Trophoblast cell (in vitro differentiated cells and primary cell): ENCODE measurements around the gene GNAI2.
A peak's percentile ranks its signal among the peaks of the same experiment; 100 is the strongest.
"Not testable (repeated sequence)": the region's sequence is repeated elsewhere in the genome, so short reads cannot be mapped to it uniquely, and the experiment has no call there.

Experiments used
- DNase-seq, 2 donors: peaks; one replicate each; pipeline ENCODE4 v3.0.0-alpha.2; 2016
- H2AFZ ChIP-seq: 2 replicates; pipeline ENCODE4 v1.6.1; 2013; ENCODE audit warnings: low read length, moderate library complexity, mild to moderate bottlenecking; ENCODE audit not compliant: insufficient read depth, poor library complexity
- H2AK5ac ChIP-seq: 2 replicates; pipeline ENCODE4 v1.6.1; 2013; ENCODE audit warnings: mild to moderate bottlenecking, low read length
- H2BK120ac ChIP-seq: 2 replicates; pipeline ENCODE4 v1.6.1; 2013; ENCODE audit warnings: low read length, mild to moderate bottlenecking, moderate library complexity; ENCODE audit not compliant: insufficient read depth, poor library complexity
- H2BK12ac ChIP-seq: 2 replicates; pipeline ENCODE4 v1.6.1; 2013; ENCODE audit warnings: mild to moderate bottlenecking, low read length, moderate library complexity
- H2BK5ac ChIP-seq: 2 replicates; pipeline ENCODE4 v1.6.1; 2013; ENCODE audit warnings: low read length, low read depth, moderate library complexity, mild to moderate bottlenecking; ENCODE audit not compliant: poor library complexity
- H3K14ac ChIP-seq: 2 replicates; pipeline ENCODE4 v1.6.1; 2013; ENCODE audit warnings: mild to moderate bottlenecking, low read length
- H3K18ac ChIP-seq: 2 replicates; pipeline ENCODE4 v1.6.1; 2013; ENCODE audit warnings: mild to moderate bottlenecking, low read length
- H3K23ac ChIP-seq: 2 replicates; pipeline ENCODE4 v1.6.1; 2013; ENCODE audit warnings: low read length
- H3K27ac ChIP-seq: 2 replicates; pipeline ENCODE4 v1.5.1; 2013; ENCODE audit warnings: low read depth, mild to moderate bottlenecking, inconsistent platforms, low read length, moderate library complexity
- H3K27me3 ChIP-seq: 2 replicates; pipeline ENCODE4 v1.6.1; 2013; ENCODE audit warnings: inconsistent platforms, mild to moderate bottlenecking, low read length, moderate library complexity; ENCODE audit not compliant: insufficient read depth
- H3K36me3 ChIP-seq, 2 experiments: 1 replicate in 1 of 2; 2 replicates in 1 of 2; pipeline ENCODE4 v1.6.1; 2013; ENCODE audit warnings: low read length in 2 of 2, mild to moderate bottlenecking in 2 of 2, moderate library complexity in 1 of 2; ENCODE audit not compliant: insufficient read depth in 2 of 2, control insufficient read depth in 1 of 2
- H3K4ac ChIP-seq: 2 replicates; pipeline ENCODE4 v1.6.1; 2013; ENCODE audit warnings: low read depth, mild to moderate bottlenecking, low read length, moderate library complexity
- H3K4me1 ChIP-seq, 2 experiments: 1 replicate in 1 of 2; 2 replicates in 1 of 2; pipeline ENCODE4 v1.6.1; 2013; ENCODE audit warnings: low read length in 2 of 2, mild to moderate bottlenecking in 2 of 2, moderate library complexity in 1 of 2; ENCODE audit not compliant: insufficient read depth in 2 of 2, control insufficient read depth in 1 of 2
- H3K4me2 ChIP-seq: 2 replicates; pipeline ENCODE4 v1.6.1; 2013; ENCODE audit warnings: inconsistent platforms, mild to moderate bottlenecking, low read length, moderate library complexity
- H3K4me3 ChIP-seq: 2 replicates; pipeline ENCODE4 v1.5.1; 2013; ENCODE audit warnings: mild to moderate bottlenecking, low read depth, low read length, inconsistent platforms
- H3K79me1 ChIP-seq: one replicate; pipeline ENCODE4 v1.6.1; 2013; ENCODE audit warnings: low read length
- H3K79me2 ChIP-seq: 2 replicates; pipeline ENCODE4 v1.6.1; 2013; ENCODE audit warnings: low read length, mild to moderate bottlenecking; ENCODE audit not compliant: control insufficient read depth, insufficient read depth, poor library complexity
- H3K9ac ChIP-seq: 2 replicates; pipeline ENCODE4 v1.6.1; 2013; ENCODE audit warnings: mild to moderate bottlenecking, low read length
- H3K9me3 ChIP-seq: 2 replicates; pipeline ENCODE4 v1.6.1; 2013; ENCODE audit warnings: low read depth, mild to moderate bottlenecking, control low read depth, inconsistent platforms, low read length; ENCODE audit not compliant: insufficient read depth
- H4K12ac ChIP-seq: 2 replicates; pipeline ENCODE4 v1.6.1; 2013; ENCODE audit warnings: low read depth, mild to moderate bottlenecking, low read length, moderate library complexity
- H4K8ac ChIP-seq: 2 replicates; pipeline ENCODE4 v1.6.1; 2013; ENCODE audit warnings: low read depth, mild to moderate bottlenecking, low read length, moderate library complexity
- H4K91ac ChIP-seq: one replicate; pipeline ENCODE4 v1.6.1; 2013; ENCODE audit warnings: low read depth, mild to moderate bottlenecking, low read length, moderate library complexity
- WGBS: extraction: QIAGEN DNeasy Blood & Tissue Kit; methylation state at CpG from one replicate; pipeline ENCODE4 v1.1.7; 2013; ENCODE audit warnings: missing lambda C conversion rate; ENCODE audit not compliant: insufficient read length, insufficient coverage; ENCODE audit errors: extremely low coverage; 5-methylcytosine and 5-hydroxymethylcytosine counted together

The GNAI2 gene

GRCh38 chr3:50211368-50211717 is 24.7 kb upstream of the GNAI2 start:
- not testable (repeated sequence) for H4K12ac ChIP-seq, H3K79me1 ChIP-seq, H3K4me2 ChIP-seq, H3K27ac ChIP-seq, H2BK12ac ChIP-seq, DNase-seq, H4K91ac ChIP-seq, H3K4me1 ChIP-seq, H3K9ac ChIP-seq, H3K36me3 ChIP-seq, H4K8ac ChIP-seq, H3K79me2 ChIP-seq, H3K27me3 ChIP-seq, H3K18ac ChIP-seq, H2AFZ ChIP-seq, H2AK5ac ChIP-seq, H3K4me3 ChIP-seq, H3K23ac ChIP-seq, H3K14ac ChIP-seq, H2BK120ac ChIP-seq, H2BK5ac ChIP-seq, H3K4ac ChIP-seq, H3K9me3 ChIP-seq
- no CpG with 5 or more reads among the region's 5 CpGs for WGBS

GRCh38 chr3:50211930-50212329 is 24.1 kb upstream of the GNAI2 start:
- H4K91ac ChIP-seq, result peak overlapping the region; percentile 34
- no peak overlapping the region for H2BK5ac ChIP-seq
- peaks cover 2 to 3% of the 10 kb centered on the region in 2 experiments for H3K4me1 ChIP-seq
- no peak overlapping the region for H4K12ac ChIP-seq
- H3K79me2 ChIP-seq, result no peaks in the 10 kb centered on the region
- no peak overlapping the region for H3K18ac ChIP-seq
- H3K4me3 ChIP-seq, result no peak overlapping the region
- no peaks in the 10 kb centered on the region for H3K79me1 ChIP-seq
- no peak overlapping the region for H3K4me2 ChIP-seq
- WGBS, result no CpG with 5 or more reads among the region's 2 CpGs
- H2AK5ac ChIP-seq, result no peak overlapping the region
- no peak overlapping the region for H2BK12ac ChIP-seq
- no peaks in the 10 kb centered on the region for H3K27me3 ChIP-seq
- no peak for DNase-seq
- H3K14ac ChIP-seq, result no peak overlapping the region
- H2BK120ac ChIP-seq, result no peak overlapping the region
- no peak overlapping the region for H3K23ac ChIP-seq
- no peak overlapping the region for H3K27ac ChIP-seq
- H3K4ac ChIP-seq, result no peak overlapping the region
- H4K8ac ChIP-seq, result no peak overlapping the region
- H3K36me3 ChIP-seq, result peaks cover 0 to 2% of the 10 kb centered on the region in 2 experiments
- no peak overlapping the region for H3K9ac ChIP-seq
- no peaks in the 10 kb centered on the region for H3K9me3 ChIP-seq
- H2AFZ ChIP-seq, result no peak overlapping the region

GRCh38 chr3:50212502-50212901 is 23.5 kb upstream of the GNAI2 start:
- H3K27me3 ChIP-seq, result no peaks in the 10 kb centered on the region
- H3K14ac ChIP-seq, result no peak overlapping the region
- no peak overlapping the region for H4K8ac ChIP-seq
- H3K4me1 ChIP-seq, result peaks cover 2 to 3% of the 10 kb centered on the region in 2 experiments
- no peak overlapping the region for H3K27ac ChIP-seq
- H3K23ac ChIP-seq, result no peak overlapping the region
- no peak overlapping the region for H3K4me3 ChIP-seq
- no peaks in the 10 kb centered on the region for H3K79me1 ChIP-seq
- WGBS, result no CpG with 5 or more reads among the region's 4 CpGs
- H3K4me2 ChIP-seq, result no peak overlapping the region
- no peak overlapping the region for H2BK5ac ChIP-seq
- H2BK120ac ChIP-seq, result no peak overlapping the region
- no peak overlapping the region for H3K4ac ChIP-seq
- H2BK12ac ChIP-seq, result no peak overlapping the region
- H2AFZ ChIP-seq, result no peak overlapping the region
- H4K12ac ChIP-seq, result no peak overlapping the region
- H3K79me2 ChIP-seq, result no peaks in the 10 kb centered on the region
- H2AK5ac ChIP-seq, result no peak overlapping the region
- DNase-seq, result no peak
- H3K9me3 ChIP-seq, result no peaks in the 10 kb centered on the region
- H3K9ac ChIP-seq, result no peak overlapping the region
- no peak overlapping the region for H4K91ac ChIP-seq
- H3K18ac ChIP-seq, result peak overlapping the region; percentile 43
- H3K36me3 ChIP-seq, result peaks cover 0 to 2% of the 10 kb centered on the region in 2 experiments

GRCh38 chr3:50212971-50213370 is 23.0 kb upstream of the GNAI2 start:
- Histone ChIP-seq H3K79me1 (no peaks in the 10 kb centered on the region), H3K9ac (no peak overlapping the region), H3K23ac (no peak overlapping the region), H3K4me3 (no peak overlapping the region), H3K36me3 (peaks cover 0 to 2% of the 10 kb centered on the region in 2 experiments), H3K4ac (no peak overlapping the region), H3K79me2 (no peaks in the 10 kb centered on the region), H4K8ac (no peak overlapping the region), H3K9me3 (no peaks in the 10 kb centered on the region), H3K14ac (no peak overlapping the region), H2AFZ (no peak overlapping the region), H2BK12ac (no peak overlapping the region), H3K18ac (peak overlapping the region; percentile 43), H4K91ac (no peak overlapping the region), H2BK120ac (peak overlapping the region; percentile 11), H3K27ac (no peak overlapping the region), H2AK5ac (no peak overlapping the region), H3K27me3 (no peaks in the 10 kb centered on the region), H2BK5ac (no peak overlapping the region), H3K4me1 (peaks cover 2 to 3% of the 10 kb centered on the region in 2 experiments), H4K12ac (no peak overlapping the region), H3K4me2 (no peak overlapping the region)
- WGBS, result no CpG with 5 or more reads among the region's 3 CpGs
- DNase-seq, result no peak
